ENCODE measurements around the gene CSNK1E. TPM values are rescaled to one million over a fixed set of nuclear protein-coding genes. Genes with fewer than 3 reads are reported as not detected.

The CSNK1E gene
- total RNA-seq, 6 donors from 2014 or later, result 94.1 to 345 (median 123) TPM

DNA sequence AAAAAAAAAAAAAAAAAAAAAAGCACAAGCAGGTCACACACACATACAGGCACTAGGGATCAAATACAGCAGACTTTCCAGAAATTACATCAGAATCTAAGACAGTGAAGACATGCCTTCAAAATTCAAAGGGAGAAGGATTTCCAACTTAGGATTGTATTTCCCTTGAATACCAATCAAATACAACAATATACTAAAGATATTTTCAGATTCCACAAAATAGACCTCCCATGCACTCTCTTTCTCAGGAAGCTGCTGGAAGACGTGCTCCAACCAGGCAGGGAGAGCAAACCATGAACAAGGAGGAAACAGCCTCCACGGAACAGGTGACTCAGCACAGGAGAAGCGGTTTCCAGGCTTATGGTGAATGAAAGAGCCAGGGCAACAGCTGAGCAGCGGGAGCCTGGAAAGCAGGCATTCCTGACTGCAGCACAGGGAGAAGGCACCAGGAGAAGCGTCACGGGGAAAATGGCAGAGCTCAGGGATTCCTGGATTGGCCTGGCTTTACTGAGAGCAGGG is 76.4 kb downstream of the CSNK1E start:
- TF ChIP-seq CTCF (IDR thresholded peaks at IDR 0.05) (no peak), POLR2A (IDR thresholded peaks at IDR 0.05) (no peak), POLR2AphosphoS5 (IDR thresholded peaks at IDR 0.05) (no peak), EP300 (IDR thresholded peaks at IDR 0.05) (no peak)
- Histone ChIP-seq H3K4me1 (peaks cover 50 to 64% (median 51%) of the 10 kb centered on the region in 4 donors), H3K36me3 (peaks cover 4 to 44% (median 27%) of the 10 kb centered on the region in 4 donors), H3K9me3 (no peaks in the 10 kb centered on the region), H3K27me3 (no peaks in the 10 kb centered on the region), H3K4me3 (no peak overlapping the region), H3K27ac (peak overlapping the region in 2 of 4 donors; percentile 44 to 81)
- DNase-seq (peak in 1 of 2 donors; percentile 50), ATAC-seq (ENCODE audit: low FRiP score in 2 of 2) (no peak)
- WGBS, 2 donors, result 78% methylated on average over 6 of the region's 6 CpGs

Small RNA genes within 50 kb of the gene (small RNA-seq; reads per million reads assigned to genes)
- gene RF00017, result 0 reads per million in 4 donors

Other genes starting within 250 kb of the CSNK1E start
- gene SLC16A8, start 233.2 kb downstream of the CSNK1E start, total RNA-seq, result 1 to 10 TPM in 1 of 6 donors, under 1 TPM in 3, not detected in 2; 0.26 to 6.3 (median 0.73) TPM
- 1 to 10 TPM in 1 of 6 donors, under 1 TPM in 2, not detected in 3; 0.94 to 6.3 (median 0.98) TPM for gene BAIAP2L2, start 206.7 kb downstream of the CSNK1E start, total RNA-seq
- gene PLA2G6, start 135.6 kb downstream of the CSNK1E start, total RNA-seq, result 100 to 1,000 TPM in 1 of 6 donors, 10 to 100 TPM in 5; 21.1 to 295 (median 47.5) TPM
- 10 to 100 TPM; 25.1 to 75.7 (median 44.5) TPM for gene MAFF, start 115.4 kb downstream of the CSNK1E start, total RNA-seq
- 100 to 1,000 TPM in 1 of 6 donors, 10 to 100 TPM in 5; 47.5 to 141 (median 72.1) TPM for gene TMEM184B, start 44.4 kb downstream of the CSNK1E start, total RNA-seq
- gene KCNJ4, start 137.8 kb upstream of the CSNK1E start, total RNA-seq, result not detected
- 10 to 100 TPM in 2 of 6 donors, 1 to 10 TPM in 4; 7.3 to 14.2 (median 9.7) TPM for gene KDELR3, start 150.7 kb upstream of the CSNK1E start, total RNA-seq
- gene DDX17, start 188.9 kb upstream of the CSNK1E start, total RNA-seq, result 1,000 to 10,000 TPM in 2 of 6 donors, 100 to 1,000 TPM in 4; 428 to 2,078 (median 621) TPM

Measured in upper lobe of left lung (tissue), 6 donors.